B cell (primary cell): ENCODE measurements around the gene BRSK2. TPM values are rescaled to one million over a fixed set of nuclear protein-coding genes. Genes with fewer than 3 reads are reported as not detected.

Experiments
- ATAC-seq: fragments of 200-7000 bp; cut with Tn5 transposase; one replicate; pipeline ENCODE4 v1.10.0; 2021; ENCODE audit warnings: low read depth, mild to moderate bottlenecking, moderate number of reproducible peaks, moderate library complexity
- CTCF ChIA-PET: fragments of 350-600 bp; sonication (Branson Sonifier 250); formaldehyde crosslinking; loops from one replicate; lab custom pipeline; 2021; ENCODE audit warnings: antibody characterized with exemption, inconsistent platforms; lab: Charles Lee
- POLR2A ChIA-PET: fragments of 350-600 bp; sonication (Branson Sonifier 250); formaldehyde crosslinking; loops from one replicate; lab custom pipeline; 2021; ENCODE audit warnings: antibody characterized with exemption; lab: Charles Lee
- DNase-seq: peaks from one replicate; pipeline ENCODE4 v3.0.0; 2013
- H2AFZ ChIP-seq: 2 replicates; pipeline ENCODE4 v1.6.1; 2012; ENCODE audit warnings: mild to moderate bottlenecking, low read depth, low read length; ENCODE audit not compliant: insufficient read depth, poor library complexity, severe bottlenecking
- H3K27ac ChIP-seq, 2 donors: 1 replicate in 1 of 2; 2 replicates in 1 of 2; pipeline ENCODE4 v1.5.1; 2012 to 2013; ENCODE audit warnings: low read length in 2 of 2, mild to moderate bottlenecking in 2 of 2, moderate library complexity in 1 of 2
- H3K27me3 ChIP-seq, 4 experiments: fragments of 200-600 bp in 1 of 4; sonication (generic) in 1 of 4; replicated peaks in 1 of 4; 1 replicate in 2 of 4; 2 replicates in 2 of 4; pipeline versions ENCODE4 v1.6.1 to v1.7.0; 2013 to 2016; ENCODE audit warnings: low read length in 3 of 4, mild to moderate bottlenecking in 2 of 4, mixed read lengths in 1 of 4, moderate library complexity in 1 of 4; ENCODE audit not compliant: insufficient read depth in 4 of 4, control insufficient read depth in 3 of 4; ENCODE audit errors: control extremely low read depth in 1 of 4
- H3K36me3 ChIP-seq, 2 experiments: replicated peaks in 1 of 2; 1 replicate in 1 of 2; 2 replicates in 1 of 2; pipeline versions ENCODE4 v1.6.1 to v1.7.1; 2013; ENCODE audit warnings: low read length in 1 of 2; ENCODE audit not compliant: insufficient read depth in 2 of 2, control insufficient read depth in 1 of 2; ENCODE audit errors: control extremely low read depth in 1 of 2, extremely low read depth in 1 of 2
- H3K4me1 ChIP-seq, 2 donors: fragments of 200-600 bp in 1 of 2; sonication (generic) in 1 of 2; 1 replicate in 1 of 2; 2 replicates in 1 of 2; pipeline versions ENCODE4 v1.5.1 to v1.6.1; 2013 to 2017; ENCODE audit warnings: low read length in 2 of 2; ENCODE audit not compliant: control insufficient read depth in 2 of 2, insufficient read depth in 2 of 2
- H3K4me2 ChIP-seq: replicated peaks from 2 replicates; pipeline ENCODE3; 2012; ENCODE audit warnings: mild to moderate bottlenecking, low read depth, low read length; ENCODE audit not compliant: poor library complexity, severe bottlenecking
- H3K4me3 ChIP-seq, 5 experiments: fragments of 200-600 bp in 1 of 5; sonication (generic) in 1 of 5; 1 replicate in 3 of 5; 2 replicates in 2 of 5; pipeline versions ENCODE4 v1.5.1 to v1.7.0; 2011 to 2016; ENCODE audit warnings: low read length in 4 of 5, mild to moderate bottlenecking in 4 of 5, low read depth in 2 of 5, control low read depth in 1 of 5, moderate library complexity in 1 of 5; ENCODE audit not compliant: insufficient read depth in 1 of 5; ENCODE audit errors: control extremely low read depth in 1 of 5, extremely low read depth in 1 of 5
- H3K79me2 ChIP-seq: fragments of 200-600 bp; sonication (generic); one replicate; pipeline ENCODE4 v1.6.0; 2016; ENCODE audit warnings: low read length; ENCODE audit not compliant: control insufficient read depth, insufficient read depth
- H3K9ac ChIP-seq: fragments of 200-600 bp; sonication (generic); 2 replicates; pipeline ENCODE4 v1.6.1; 2017; ENCODE audit warnings: mild to moderate bottlenecking, low read length, moderate library complexity
- H3K9me3 ChIP-seq, 3 donors: one replicate each; pipeline versions ENCODE4 v1.6.1 to v1.7.1; 2013; ENCODE audit warnings: low read length in 2 of 3; ENCODE audit not compliant: control insufficient read depth in 2 of 3, insufficient read depth in 1 of 3; ENCODE audit errors: control extremely low read depth in 1 of 3
- H4K20me1 ChIP-seq: 2 replicates; pipeline ENCODE4 v1.6.0; 2012; ENCODE audit warnings: mild to moderate bottlenecking, low read length; ENCODE audit not compliant: insufficient read depth, control insufficient read depth, poor library complexity, severe bottlenecking
- H3K27ac Mint-ChIP-seq: one replicate; pipeline ENCODE4 v1.8.0; 2021; ENCODE audit warnings: mixed read lengths
- H3K27me3 Mint-ChIP-seq: one replicate; pipeline ENCODE4 v1.8.0; 2021; ENCODE audit warnings: mixed read lengths
- H3K4me1 Mint-ChIP-seq: one replicate; pipeline ENCODE4 v1.8.0; 2021; ENCODE audit warnings: mixed read lengths
- H3K4me3 Mint-ChIP-seq: one replicate; pipeline ENCODE4 v1.8.0; 2021; ENCODE audit warnings: mixed read lengths
- H3K9me3 Mint-ChIP-seq: one replicate; pipeline ENCODE4 v1.8.0; 2022; ENCODE audit warnings: mixed read lengths; ENCODE audit not compliant: insufficient read depth
- CTCF ChIP-seq: fragments of 200-600 bp; IDR thresholded peaks from one replicate; pipeline ENCODE4 v1.8.0; 2022; ENCODE audit warnings: antibody characterized with exemption, mild to moderate bottlenecking
- EZH2 ChIP-seq: IDR thresholded peaks from 2 replicates; pipeline ENCODE4 v1.6.1; 2012; ENCODE audit warnings: borderline replicate concordance, low read depth, mild to moderate bottlenecking, moderate library complexity, low read length; ENCODE audit not compliant: insufficient read depth, poor library complexity, severe bottlenecking
- WGBS: methylation state at CpG from one replicate; pipeline ENCODE4 v1.1.5; 2013; ENCODE audit warnings: missing lambda C conversion rate; ENCODE audit not compliant: insufficient coverage; 5-methylcytosine and 5-hydroxymethylcytosine counted together
- intact Hi-C: fragments of 100-400 bp; cut with micrococcal nuclease; formaldehyde crosslinking; loops from one replicate; pipeline ENCODE4 v1.10.0; 2022
- polyA plus RNA-seq: library from polyadenylated mRNA; depleted of rRNA; stranded (reverse); fragments of >200 nt; gene quantifications from 2 replicates; pipeline ENCODE4 v1.2.3, GENCODE V29; 2012
- total RNA-seq, 2 donors: library from RNA; stranded (reverse); fragments of 120-200 nt in 1 of 2; gene quantifications; 1 replicate in 1 of 2; 2 replicates in 1 of 2; pipeline versions ENCODE4 v1.2.3 to v1.2.4, GENCODE V29; 2013 to 2022

The BRSK2 gene
- total and polyA plus RNA-seq, 2 donors (not counting 1 experiment from before 2014, with no cell fraction given) = 0.51 to 0.79 TPM

- no peak overlapping the region for H3K27ac Mint-ChIP-seq
- H3K27me3 Mint-ChIP-seq = no peaks in the 10 kb centered on the region
- Histone ChIP-seq H3K9me3 (peaks cover 0 to 26% (median 0%) of the 10 kb centered on the region in 3 donors), H4K20me1 (no peaks in the 10 kb centered on the region), H3K27me3 (no peaks in the 10 kb centered on the region), H3K4me2 (no peak overlapping the region), H3K4me3 (no peak overlapping the region), H3K36me3 (no peaks in the 10 kb centered on the region), H2AFZ (no peak overlapping the region), H3K9ac (no peak overlapping the region), H3K79me2 (no peaks in the 10 kb centered on the region), H3K27ac (no peak overlapping the region), H3K4me1 (no peaks in the 10 kb centered on the region)
- intact Hi-C loops = no loop called here
- TF ChIP-seq EZH2 (no peak), CTCF (no peak)
- H3K4me1 Mint-ChIP-seq = no peaks in the 10 kb centered on the region
- ChIA-PET CTCF (no interaction called here), POLR2A (no interaction called here)
- H3K9me3 Mint-ChIP-seq = peaks cover 4% of the 10 kb centered on the region
- no peak for ATAC-seq
- WGBS = 95% methylated on average over 12 of the region's 13 CpGs
- DNase-seq = no peak
- H3K4me3 Mint-ChIP-seq = no peak overlapping the region
Observed at GRCh38 chr11:1371377-1371776, 18.4 kb upstream of the BRSK2 start.

GRCh38 chr11:1371836-1372465 is 17.8 kb upstream of the BRSK2 start:
- no peak overlapping the region for H3K27ac ChIP-seq
- Mint-ChIP-seq H3K4me3 (no peak overlapping the region), H3K4me1 (no peaks in the 10 kb centered on the region), H3K9me3 (no peaks in the 10 kb centered on the region), H3K27me3 (no peaks in the 10 kb centered on the region), H3K27ac (no peak overlapping the region)
- POLR2A ChIA-PET = no interaction called here
- no peaks in the 10 kb centered on the region for H3K36me3 ChIP-seq
- H3K27me3 ChIP-seq = no peaks in the 10 kb centered on the region
- no peak for TF ChIP-seq EZH2
- no peak for TF ChIP-seq CTCF
- no peak overlapping the region for H3K9ac ChIP-seq
- no peak for ATAC-seq
- WGBS = 90% methylated on average over 26 of the region's 26 CpGs
- intact Hi-C loops = no loop called here
- no peaks in the 10 kb centered on the region for H3K4me1 ChIP-seq
- H3K4me2 ChIP-seq = no peak overlapping the region
- H3K4me3 ChIP-seq = no peak overlapping the region
- no peak for DNase-seq
- CTCF ChIA-PET = no interaction called here
- no peak overlapping the region for H2AFZ ChIP-seq
- no peaks in the 10 kb centered on the region for H3K79me2 ChIP-seq
- H3K9me3 ChIP-seq = peaks cover 0 to 20% (median 0%) of the 10 kb centered on the region in 3 donors
- H4K20me1 ChIP-seq = no peaks in the 10 kb centered on the region
